Measurements from ENCODE around the gene FSD2. TPM values are rescaled to one million over a fixed set of nuclear protein-coding genes. Genes with fewer than 3 reads are reported as not detected.

FSD2 gene
- total RNA-seq, 2 donors from 2014 or later = not detected

- Histone ChIP-seq H3K27ac (ENCODE audit: low read depth, low read length) (peak overlapping the region; percentile 79), H3K9me3 (ENCODE audit: control insufficient read depth, low read length) (no peaks in the 10 kb centered on the region), H3K27me3 (ENCODE audit: control insufficient read depth, insufficient read depth, low read length, poor library complexity, severe bottlenecking) (no peaks in the 10 kb centered on the region), H3K36me3 (ENCODE audit: control insufficient read depth, insufficient read depth, low read length) (peaks cover 8% of the 10 kb centered on the region), H3K9ac (ENCODE audit: extremely low read depth, low read length, poor library complexity, severe bottlenecking) (no peak overlapping the region), H3K4me3 (ENCODE audit: low read length) (no peak overlapping the region), H3K4me1 (ENCODE audit: control insufficient read depth, insufficient read depth, low read length) (no peaks in the 10 kb centered on the region)
- Mint-ChIP-seq H3K4me3 (no peak overlapping the region), H3K9me3 (no peaks in the 10 kb centered on the region), H3K27me3 (ENCODE audit: insufficient read depth) (no peaks in the 10 kb centered on the region), H3K27ac (peak overlapping the region; percentile 91), H3K36me3 (ENCODE audit: low read depth) (peaks cover 23% of the 10 kb centered on the region), H3K4me1 (peaks cover 26% of the 10 kb centered on the region)
- 25 to 33% methylated on average over 22 to 23 of the region's 23 CpGs for WGBS, 2 experiments (ENCODE audit: insufficient coverage in 1 of 2, insufficient read length in 1 of 2)
- TF ChIP-seq CTCF (conservative IDR thresholded peaks at IDR 0.05) = peak; percentile 96
- DNase-seq = peak; percentile 96
Measured at GRCh38 chr15:82849556-82850512, 44.0 kb upstream of the FSD2 start.

GRCh38 chr15:82848241-82848993 is 42.5 kb upstream of the FSD2 start:
- Mint-ChIP-seq H3K4me1 (peaks cover 21% of the 10 kb centered on the region), H3K9me3 (peaks cover 4% of the 10 kb centered on the region), H3K36me3 (ENCODE audit: low read depth) (peaks cover 27% of the 10 kb centered on the region), H3K27me3 (ENCODE audit: insufficient read depth) (no peaks in the 10 kb centered on the region), H3K4me3 (no peak overlapping the region), H3K27ac (no peak overlapping the region)
- Histone ChIP-seq H3K4me3 (ENCODE audit: low read length) (no peak overlapping the region), H3K9ac (ENCODE audit: extremely low read depth, low read length, poor library complexity, severe bottlenecking) (no peak overlapping the region), H3K27ac (ENCODE audit: low read depth, low read length) (no peak overlapping the region), H3K27me3 (ENCODE audit: control insufficient read depth, insufficient read depth, low read length, poor library complexity, severe bottlenecking) (no peaks in the 10 kb centered on the region), H3K36me3 (ENCODE audit: control insufficient read depth, insufficient read depth, low read length) (peaks cover 14% of the 10 kb centered on the region), H3K9me3 (ENCODE audit: control insufficient read depth, low read length) (no peaks in the 10 kb centered on the region), H3K4me1 (ENCODE audit: control insufficient read depth, insufficient read depth, low read length) (no peaks in the 10 kb centered on the region)
- no peak for TF ChIP-seq CTCF (conservative IDR thresholded peaks at IDR 0.05)
- DNase-seq = no peak
- WGBS, 2 experiments (ENCODE audit: insufficient coverage in 1 of 2, insufficient read length in 1 of 2) = 89 to 98% methylated on average over 5 to 9 of the region's 9 CpGs

- Histone ChIP-seq H3K9me3 (ENCODE audit: control insufficient read depth, low read length) (no peaks in the 10 kb centered on the region), H3K27me3 (ENCODE audit: control insufficient read depth, insufficient read depth, low read length, poor library complexity, severe bottlenecking) (no peaks in the 10 kb centered on the region), H3K4me3 (ENCODE audit: low read length) (no peak overlapping the region), H3K9ac (ENCODE audit: extremely low read depth, low read length, poor library complexity, severe bottlenecking) (no peak overlapping the region), H3K4me1 (ENCODE audit: control insufficient read depth, insufficient read depth, low read length) (no peaks in the 10 kb centered on the region), H3K36me3 (ENCODE audit: control insufficient read depth, insufficient read depth, low read length) (peaks cover 16% of the 10 kb centered on the region), H3K27ac (ENCODE audit: low read depth, low read length) (no peak overlapping the region)
- DNase-seq = no peak
- WGBS, 2 experiments (ENCODE audit: insufficient coverage in 1 of 2, insufficient read length in 1 of 2) = 77 to 89% methylated on average over 6 to 8 of the region's 8 CpGs
- H3K4me1 Mint-ChIP-seq = peaks cover 17% of the 10 kb centered on the region
- peaks cover 4% of the 10 kb centered on the region for H3K9me3 Mint-ChIP-seq
- no peak overlapping the region for H3K27ac Mint-ChIP-seq
- TF ChIP-seq CTCF (conservative IDR thresholded peaks at IDR 0.05) = no peak
- H3K27me3 Mint-ChIP-seq (ENCODE audit: insufficient read depth) = no peaks in the 10 kb centered on the region
- peaks cover 31% of the 10 kb centered on the region for H3K36me3 Mint-ChIP-seq (ENCODE audit: low read depth)
- H3K4me3 Mint-ChIP-seq = no peak overlapping the region
Measured at GRCh38 chr15:82847703-82848102, 41.8 kb upstream of the FSD2 start.

All from endodermal cell (in vitro differentiated cells).